ENCODE measurements around the gene SFMBT2.

DNA sequence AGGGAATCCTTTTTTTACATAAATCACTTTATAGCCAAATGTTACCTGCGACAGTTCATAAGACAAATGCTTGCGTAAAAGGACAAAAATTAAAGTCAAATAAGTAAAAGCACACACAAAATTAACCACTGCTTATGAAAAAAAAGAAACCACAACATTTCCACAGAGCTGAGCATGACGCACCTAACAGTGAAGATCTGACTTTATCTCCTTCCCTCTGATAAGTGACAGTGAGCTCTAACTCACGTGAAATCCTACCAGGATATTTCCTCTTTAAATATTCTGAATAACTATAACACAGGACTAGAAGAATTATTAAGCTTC is 225.5 kb downstream of the SFMBT2 start:
- TF ChIP-seq POLR2A (IDR thresholded peaks at IDR 0.05) = no peak
- TF ChIP-seq, protein P1, sequence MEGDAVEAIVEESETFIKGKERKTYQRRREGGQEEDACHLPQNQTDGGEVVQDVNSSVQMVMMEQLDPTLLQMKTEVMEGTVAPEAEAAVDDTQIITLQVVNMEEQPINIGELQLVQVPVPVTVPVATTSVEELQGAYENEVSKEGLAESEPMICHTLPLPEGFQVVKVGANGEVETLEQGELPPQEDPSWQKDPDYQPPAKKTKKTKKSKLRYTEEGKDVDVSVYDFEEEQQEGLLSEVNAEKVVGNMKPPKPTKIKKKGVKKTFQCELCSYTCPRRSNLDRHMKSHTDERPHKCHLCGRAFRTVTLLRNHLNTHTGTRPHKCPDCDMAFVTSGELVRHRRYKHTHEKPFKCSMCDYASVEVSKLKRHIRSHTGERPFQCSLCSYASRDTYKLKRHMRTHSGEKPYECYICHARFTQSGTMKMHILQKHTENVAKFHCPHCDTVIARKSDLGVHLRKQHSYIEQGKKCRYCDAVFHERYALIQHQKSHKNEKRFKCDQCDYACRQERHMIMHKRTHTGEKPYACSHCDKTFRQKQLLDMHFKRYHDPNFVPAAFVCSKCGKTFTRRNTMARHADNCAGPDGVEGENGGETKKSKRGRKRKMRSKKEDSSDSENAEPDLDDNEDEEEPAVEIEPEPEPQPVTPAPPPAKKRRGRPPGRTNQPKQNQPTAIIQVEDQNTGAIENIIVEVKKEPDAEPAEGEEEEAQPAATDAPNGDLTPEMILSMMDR (IDR thresholded peaks at IDR 0.05) = no peak

All from right lobe of liver (tissue), 4 donors.